ENCODE data around the gene FAM161B.

Gene FAM161B

GRCh38 chr14:73884438-73885190 is 65.3 kb downstream of the FAM161B start:
- Histone ChIP-seq H4K20me1 (ENCODE audit: control insufficient read depth, insufficient read depth, low read depth, low read length) (no peaks in the 10 kb centered on the region), H3F3A (ENCODE audit: control insufficient read depth, insufficient read depth) (no peaks in the 10 kb centered on the region), H3K36me3 (ENCODE audit: control insufficient read depth, low read length) (peaks cover 12% of the 10 kb centered on the region), H3K9me3 (ENCODE audit: control insufficient read depth, insufficient read depth, low read length) (no peaks in the 10 kb centered on the region), H3K4me1 (ENCODE audit: control insufficient read depth, low read length) (peaks cover 33% of the 10 kb centered on the region), H3K4me3 (ENCODE audit: low read length) (peak overlapping the region; percentile 88), H3K4me2 (ENCODE audit: low read length) (peak overlapping the region; percentile 61), H3K9me2 (replicated peaks; ENCODE audit: control insufficient read depth, low read length) (no peaks in the 10 kb centered on the region), H3K79me2 (ENCODE audit: control insufficient read depth, low read length) (peaks cover 52% of the 10 kb centered on the region), H3K27me3 (ENCODE audit: control insufficient read depth, low read length) (no peaks in the 10 kb centered on the region), H3K27ac (ENCODE audit: low read depth, low read length) (no peak overlapping the region)
- no peak for TF ChIP-seq EZH2phosphoT487 (IDR thresholded peaks at IDR 0.05; ENCODE audit: borderline replicate concordance, low read length)
- TF ChIP-seq CTCF (IDR thresholded peaks at IDR 0.05; ENCODE audit: low read depth, low read length, poor library complexity, severe bottlenecking): no peak

All from DOHH2 (cell line).